Neural progenitor cell (in vitro differentiated cells): ENCODE data around the gene TBXA2R. TPM values are rescaled to one million over a fixed set of nuclear protein-coding genes. Genes with fewer than 3 reads are reported as not detected.

Source experiments
- DNase-seq: peaks from one replicate; pipeline ENCODE4 v3.0.0-alpha.2; 2016; ENCODE audit warnings: low spot score
- H2AFZ ChIP-seq: fragments of 200-600 bp; sonication (generic); replicated peaks from 2 replicates; pipeline ENCODE4 v1.6.1; 2016; ENCODE audit warnings: antibody characterized with exemption
- H3F3A ChIP-seq: fragments of 200-600 bp; sonication (generic); 2 replicates; pipeline ENCODE4 v1.6.1; 2016; ENCODE audit warnings: antibody characterized with exemption, low read depth
- H3K27ac ChIP-seq: fragments of 200-600 bp; sonication (generic); 2 replicates; pipeline ENCODE4 v1.5.1; 2016; ENCODE audit warnings: mild to moderate bottlenecking
- H3K27me3 ChIP-seq: fragments of 200-600 bp; sonication (generic); 2 replicates; pipeline ENCODE4 v1.6.1; 2016; ENCODE audit warnings: mild to moderate bottlenecking, moderate library complexity
- H3K36me3 ChIP-seq: fragments of 200-600 bp; sonication (generic); 2 replicates; pipeline ENCODE4 v1.5.1; 2016
- H3K4me1 ChIP-seq: fragments of 200-600 bp; sonication (generic); 2 replicates; pipeline ENCODE4 v1.6.1; 2016; ENCODE audit warnings: mixed run types
- H3K4me2 ChIP-seq: fragments of 200-600 bp; sonication (generic); 2 replicates; pipeline ENCODE4 v1.6.1; 2016
- H3K4me3 ChIP-seq: fragments of 200-600 bp; sonication (generic); 2 replicates; pipeline ENCODE4 v1.5.1; 2016
- H3K79me2 ChIP-seq: fragments of 200-600 bp; sonication (generic); 2 replicates; pipeline ENCODE4 v1.6.1; 2016; ENCODE audit warnings: low read depth
- H3K9ac ChIP-seq: fragments of 200-600 bp; sonication (generic); 2 replicates; pipeline ENCODE4 v1.6.1; 2016
- H3K9me3 ChIP-seq: fragments of 200-600 bp; sonication (generic); 2 replicates; pipeline ENCODE4 v1.5.1; 2016; ENCODE audit warnings: low read depth
- H4K20me1 ChIP-seq: fragments of 200-600 bp; sonication (generic); 2 replicates; pipeline ENCODE4 v1.6.1; 2016; ENCODE audit warnings: low read depth
- H3K27ac Mint-ChIP-seq: 3 replicates; pipeline ENCODE4 v1.8.0; 2021; ENCODE audit warnings: mixed read lengths
- H3K27me3 Mint-ChIP-seq: 2 replicates; pipeline ENCODE4 v1.8.0; 2022; ENCODE audit warnings: low read depth, mild to moderate bottlenecking, inconsistent platforms, moderate library complexity, mixed read lengths; ENCODE audit not compliant: insufficient read depth
- H3K36me3 Mint-ChIP-seq: 3 replicates; pipeline ENCODE4 v1.8.0; 2021; ENCODE audit warnings: mixed read lengths
- H3K4me1 Mint-ChIP-seq: 3 replicates; pipeline ENCODE4 v1.8.0; 2021; ENCODE audit warnings: mixed read lengths
- H3K4me3 Mint-ChIP-seq: 3 replicates; pipeline ENCODE4 v1.8.0; 2021; ENCODE audit warnings: mild to moderate bottlenecking, moderate library complexity, mixed read lengths
- H3K9me3 Mint-ChIP-seq: 3 replicates; pipeline ENCODE4 v1.8.0; 2020; ENCODE audit warnings: mixed read lengths
- EZH2 ChIP-seq: fragments of 200-600 bp; sonication (generic); IDR thresholded peaks from 2 replicates; pipeline ENCODE4 v1.6.1; 2017; ENCODE audit warnings: antibody characterized with exemption, mild to moderate bottlenecking, moderate library complexity
- EZH2phosphoT487 ChIP-seq: fragments of 200-600 bp; sonication (generic); IDR thresholded peaks from 2 replicates; pipeline ENCODE4 v1.6.1; 2017; ENCODE audit warnings: antibody characterized with exemption
- total RNA-seq: library from RNA; depleted of rRNA; stranded (reverse); fragments of >200 nt; gene quantifications from 2 replicates; pipeline ENCODE4 v1.2.3, GENCODE V29; 2015; ENCODE audit warnings: low replicate concordance
- TF ChIP-seq, protein P1 (sequence below): fragments of 200-600 bp; sonication (generic); IDR thresholded peaks from 2 replicates; pipeline ENCODE4 v1.5.1; 2017; ENCODE audit warnings: antibody characterized with exemption, mild to moderate bottlenecking

TBXA2R gene
- total RNA-seq, 1 donor from 2014 or later: not detected

DNA sequence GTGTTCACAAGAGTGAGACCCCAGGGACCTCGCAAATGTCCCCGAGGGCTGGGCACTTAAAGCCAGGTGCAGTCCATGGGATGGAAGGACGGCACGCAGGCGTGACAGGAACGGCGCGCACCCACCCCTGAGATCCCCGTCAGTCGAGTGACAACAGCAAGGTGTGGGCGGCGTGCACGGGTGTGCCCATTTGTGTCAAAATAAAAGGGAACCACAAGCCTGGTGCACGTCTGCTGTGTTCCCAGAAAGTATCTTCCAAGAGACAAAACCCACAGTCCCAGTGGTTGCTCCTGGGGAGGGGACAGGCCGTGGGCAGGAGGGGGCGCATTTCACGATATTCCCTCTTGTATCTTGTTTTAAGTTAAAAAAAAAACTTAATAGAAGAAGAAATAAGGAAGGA lies 35.6 kb upstream of the TBXA2R start:
- Mint-ChIP-seq H3K27ac (peak overlapping the region; percentile 87), H3K4me1 (no peaks in the 10 kb centered on the region), H3K36me3 (peaks cover 8% of the 10 kb centered on the region), H3K9me3 (no peaks in the 10 kb centered on the region), H3K4me3 (no peak overlapping the region), H3K27me3 (peaks cover 2% of the 10 kb centered on the region)
- H3K36me3 ChIP-seq: no peaks in the 10 kb centered on the region
- H3K4me2 ChIP-seq: no peak overlapping the region
- no peaks in the 10 kb centered on the region for H3F3A ChIP-seq
- no peak overlapping the region for H3K27ac ChIP-seq
- no peak overlapping the region for H2AFZ ChIP-seq
- H3K9ac ChIP-seq: no peak overlapping the region
- no peaks in the 10 kb centered on the region for H3K4me1 ChIP-seq
- DNase-seq: no peak
- no peaks in the 10 kb centered on the region for H3K79me2 ChIP-seq
- H4K20me1 ChIP-seq: peaks cover 5% of the 10 kb centered on the region
- H3K4me3 ChIP-seq: no peak overlapping the region
- H3K9me3 ChIP-seq: no peaks in the 10 kb centered on the region
- no peaks in the 10 kb centered on the region for H3K27me3 ChIP-seq
- TF ChIP-seq, protein P1, sequence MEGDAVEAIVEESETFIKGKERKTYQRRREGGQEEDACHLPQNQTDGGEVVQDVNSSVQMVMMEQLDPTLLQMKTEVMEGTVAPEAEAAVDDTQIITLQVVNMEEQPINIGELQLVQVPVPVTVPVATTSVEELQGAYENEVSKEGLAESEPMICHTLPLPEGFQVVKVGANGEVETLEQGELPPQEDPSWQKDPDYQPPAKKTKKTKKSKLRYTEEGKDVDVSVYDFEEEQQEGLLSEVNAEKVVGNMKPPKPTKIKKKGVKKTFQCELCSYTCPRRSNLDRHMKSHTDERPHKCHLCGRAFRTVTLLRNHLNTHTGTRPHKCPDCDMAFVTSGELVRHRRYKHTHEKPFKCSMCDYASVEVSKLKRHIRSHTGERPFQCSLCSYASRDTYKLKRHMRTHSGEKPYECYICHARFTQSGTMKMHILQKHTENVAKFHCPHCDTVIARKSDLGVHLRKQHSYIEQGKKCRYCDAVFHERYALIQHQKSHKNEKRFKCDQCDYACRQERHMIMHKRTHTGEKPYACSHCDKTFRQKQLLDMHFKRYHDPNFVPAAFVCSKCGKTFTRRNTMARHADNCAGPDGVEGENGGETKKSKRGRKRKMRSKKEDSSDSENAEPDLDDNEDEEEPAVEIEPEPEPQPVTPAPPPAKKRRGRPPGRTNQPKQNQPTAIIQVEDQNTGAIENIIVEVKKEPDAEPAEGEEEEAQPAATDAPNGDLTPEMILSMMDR: no peak
- TF ChIP-seq EZH2phosphoT487 (no peak), EZH2 (no peak)

DNA sequence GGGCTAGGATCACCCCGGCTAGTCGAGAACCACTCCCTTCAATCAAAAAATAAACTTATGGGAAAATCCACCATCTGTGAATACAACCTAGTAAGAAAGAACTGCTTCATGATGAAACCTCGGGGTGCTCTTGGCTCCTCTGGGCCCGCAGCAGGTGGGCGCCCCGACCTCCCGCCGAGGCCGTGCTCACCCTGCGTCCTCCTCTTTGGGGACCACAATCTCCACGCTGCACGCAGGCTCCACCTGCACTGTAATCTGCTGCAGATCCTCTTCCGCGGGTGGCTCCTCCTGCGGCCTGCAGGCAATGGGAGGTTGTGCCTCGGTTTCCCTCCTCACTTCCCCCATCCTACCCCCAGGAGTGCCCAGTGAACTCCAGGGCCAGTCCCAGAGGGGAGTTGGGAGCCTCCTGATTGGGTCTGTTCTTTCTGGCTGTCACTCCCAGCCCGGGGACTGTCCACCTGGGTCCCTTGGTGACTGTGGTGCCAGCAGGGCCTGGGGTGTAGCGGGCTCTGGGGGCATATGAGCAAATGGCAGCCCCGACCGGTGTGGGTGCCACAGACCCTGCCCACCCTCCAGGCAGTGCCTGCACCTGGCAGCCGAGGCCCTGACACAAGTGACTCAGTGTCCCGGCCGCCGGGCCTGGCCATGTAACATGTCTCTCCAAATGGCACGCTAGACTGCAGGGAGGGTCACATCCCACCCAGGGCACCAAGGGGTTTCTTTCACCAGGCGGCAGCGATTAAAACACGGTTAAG lies 35.0 kb upstream of the TBXA2R start:
- Histone ChIP-seq H2AFZ (no peak overlapping the region), H3K27ac (no peak overlapping the region), H3K79me2 (no peaks in the 10 kb centered on the region), H3K9me3 (no peaks in the 10 kb centered on the region), H3K27me3 (no peaks in the 10 kb centered on the region), H3K4me1 (no peaks in the 10 kb centered on the region), H3K4me2 (no peak overlapping the region), H3K9ac (no peak overlapping the region), H3K36me3 (no peaks in the 10 kb centered on the region), H3F3A (no peaks in the 10 kb centered on the region), H4K20me1 (peaks cover 3% of the 10 kb centered on the region), H3K4me3 (no peak overlapping the region)
- H3K36me3 Mint-ChIP-seq: peaks cover 8% of the 10 kb centered on the region
- no peak for DNase-seq
- H3K27me3 Mint-ChIP-seq: peaks cover 2% of the 10 kb centered on the region
- no peak overlapping the region for H3K27ac Mint-ChIP-seq
- TF ChIP-seq EZH2: no peak
- no peak for TF ChIP-seq EZH2phosphoT487
- TF ChIP-seq, protein P1: no peak
- no peaks in the 10 kb centered on the region for H3K4me1 Mint-ChIP-seq
- H3K9me3 Mint-ChIP-seq: no peaks in the 10 kb centered on the region
- H3K4me3 Mint-ChIP-seq: no peak overlapping the region

DNA sequence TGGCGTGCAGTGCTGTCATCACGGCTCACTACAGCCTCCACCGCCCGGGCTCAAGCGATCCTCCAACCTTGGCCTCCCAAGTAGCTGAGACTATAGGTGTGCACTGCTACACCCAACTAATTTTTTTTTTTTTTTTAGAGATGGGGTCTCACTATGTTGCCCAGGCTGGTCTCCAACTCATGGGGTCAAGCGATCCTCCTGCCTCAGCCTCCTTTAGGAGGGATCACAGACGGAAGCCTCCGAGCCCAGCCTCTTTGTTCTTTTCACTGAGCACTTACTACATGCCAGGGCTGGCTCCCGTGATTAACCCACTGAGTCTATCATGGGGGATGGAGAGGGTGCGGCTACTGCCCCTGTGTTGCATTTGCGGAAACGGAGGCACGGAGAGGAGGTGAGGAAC lies 32.8 kb upstream of the TBXA2R start:
- H3K27ac ChIP-seq: no peak overlapping the region
- no peaks in the 10 kb centered on the region for H4K20me1 ChIP-seq
- no peak overlapping the region for H3K4me3 ChIP-seq
- TF ChIP-seq EZH2phosphoT487 (no peak), EZH2 (no peak)
- TF ChIP-seq, protein P1: no peak
- no peak overlapping the region for H3K9ac ChIP-seq
- no peaks in the 10 kb centered on the region for H3K9me3 ChIP-seq
- no peaks in the 10 kb centered on the region for H3K9me3 Mint-ChIP-seq
- no peaks in the 10 kb centered on the region for H3K27me3 ChIP-seq
- H3K36me3 Mint-ChIP-seq: peaks cover 8% of the 10 kb centered on the region
- no peak overlapping the region for H3K27ac Mint-ChIP-seq
- H2AFZ ChIP-seq: no peak overlapping the region
- H3F3A ChIP-seq: no peaks in the 10 kb centered on the region
- H3K79me2 ChIP-seq: no peaks in the 10 kb centered on the region
- peaks cover 2% of the 10 kb centered on the region for H3K27me3 Mint-ChIP-seq
- H3K4me3 Mint-ChIP-seq: no peak overlapping the region
- no peaks in the 10 kb centered on the region for H3K4me1 Mint-ChIP-seq
- H3K4me1 ChIP-seq: no peaks in the 10 kb centered on the region
- no peaks in the 10 kb centered on the region for H3K36me3 ChIP-seq
- DNase-seq: no peak
- H3K4me2 ChIP-seq: no peak overlapping the region
